Progenitor cell of endocrine pancreas (in vitro differentiated cells): ENCODE measurements around the gene ZW10. TPM values are rescaled to one million over a fixed set of nuclear protein-coding genes. Genes with fewer than 3 reads are reported as not detected.
A peak's percentile ranks its signal among the peaks of the same experiment; 100 is the strongest.

ENCODE experiments used
- DNase-seq: peaks from one replicate; pipeline ENCODE4 v3.0.0; 2021; ENCODE audit warnings: low spot score; ENCODE audit not compliant: unreplicated experiment
- H3K27ac Mint-ChIP-seq: 2 replicates; pipeline ENCODE4 v1.8.0; 2021; ENCODE audit warnings: mild to moderate bottlenecking, moderate library complexity, mixed read lengths
- H3K27me3 Mint-ChIP-seq: 2 replicates; pipeline ENCODE4 v1.8.0; 2021; ENCODE audit warnings: mixed read lengths
- H3K36me3 Mint-ChIP-seq: 2 replicates; pipeline ENCODE4 v1.8.0; 2022; ENCODE audit warnings: mixed read lengths; ENCODE audit not compliant: insufficient read depth
- H3K4me1 Mint-ChIP-seq: 2 replicates; pipeline ENCODE4 v1.8.0; 2021; ENCODE audit warnings: low read depth, mixed read lengths
- H3K4me3 Mint-ChIP-seq: 2 replicates; pipeline ENCODE4 v1.8.0; 2021; ENCODE audit warnings: low read depth, mild to moderate bottlenecking, moderate library complexity, mixed read lengths
- H3K9me3 Mint-ChIP-seq: 2 replicates; pipeline ENCODE4 v1.8.0; 2021; ENCODE audit warnings: low read depth, mixed read lengths
- long read RNA-seq: library from polyadenylated mRNA; unstranded; transcript quantifications from one replicate; pipeline ENCODE4 v2.0.0, GENCODE V29; 2020
- total RNA-seq: library from RNA; stranded (reverse); gene quantifications from 2 replicates; pipeline ENCODE4 v1.2.1, GENCODE V29; 2021
- TF ChIP-seq, protein P1 (sequence below): fragments of 200-600 bp; sonication (generic); IDR thresholded peaks from one replicate; pipeline ENCODE4 v1.5.0; 2021; ENCODE audit warnings: antibody characterized with exemption, mild to moderate bottlenecking; ENCODE audit not compliant: unreplicated experiment

The ZW10 gene, protein sequence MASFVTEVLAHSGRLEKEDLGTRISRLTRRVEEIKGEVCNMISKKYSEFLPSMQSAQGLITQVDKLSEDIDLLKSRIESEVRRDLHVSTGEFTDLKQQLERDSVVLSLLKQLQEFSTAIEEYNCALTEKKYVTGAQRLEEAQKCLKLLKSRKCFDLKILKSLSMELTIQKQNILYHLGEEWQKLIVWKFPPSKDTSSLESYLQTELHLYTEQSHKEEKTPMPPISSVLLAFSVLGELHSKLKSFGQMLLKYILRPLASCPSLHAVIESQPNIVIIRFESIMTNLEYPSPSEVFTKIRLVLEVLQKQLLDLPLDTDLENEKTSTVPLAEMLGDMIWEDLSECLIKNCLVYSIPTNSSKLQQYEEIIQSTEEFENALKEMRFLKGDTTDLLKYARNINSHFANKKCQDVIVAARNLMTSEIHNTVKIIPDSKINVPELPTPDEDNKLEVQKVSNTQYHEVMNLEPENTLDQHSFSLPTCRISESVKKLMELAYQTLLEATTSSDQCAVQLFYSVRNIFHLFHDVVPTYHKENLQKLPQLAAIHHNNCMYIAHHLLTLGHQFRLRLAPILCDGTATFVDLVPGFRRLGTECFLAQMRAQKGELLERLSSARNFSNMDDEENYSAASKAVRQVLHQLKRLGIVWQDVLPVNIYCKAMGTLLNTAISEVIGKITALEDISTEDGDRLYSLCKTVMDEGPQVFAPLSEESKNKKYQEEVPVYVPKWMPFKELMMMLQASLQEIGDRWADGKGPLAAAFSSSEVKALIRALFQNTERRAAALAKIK
- 18.9 and 22.8 TPM in 2 replicates for total RNA-seq
- long read RNA-seq, transcript ZW10-201 (16 exons, 2,992 nt), result major isoform, 154 of 202 reads
- long read RNA-seq, partial matches to known transcripts, result 11 of 202 reads
- long read RNA-seq, other reads (novel, unspliced or antisense), result 37 of 202 reads

DNA sequence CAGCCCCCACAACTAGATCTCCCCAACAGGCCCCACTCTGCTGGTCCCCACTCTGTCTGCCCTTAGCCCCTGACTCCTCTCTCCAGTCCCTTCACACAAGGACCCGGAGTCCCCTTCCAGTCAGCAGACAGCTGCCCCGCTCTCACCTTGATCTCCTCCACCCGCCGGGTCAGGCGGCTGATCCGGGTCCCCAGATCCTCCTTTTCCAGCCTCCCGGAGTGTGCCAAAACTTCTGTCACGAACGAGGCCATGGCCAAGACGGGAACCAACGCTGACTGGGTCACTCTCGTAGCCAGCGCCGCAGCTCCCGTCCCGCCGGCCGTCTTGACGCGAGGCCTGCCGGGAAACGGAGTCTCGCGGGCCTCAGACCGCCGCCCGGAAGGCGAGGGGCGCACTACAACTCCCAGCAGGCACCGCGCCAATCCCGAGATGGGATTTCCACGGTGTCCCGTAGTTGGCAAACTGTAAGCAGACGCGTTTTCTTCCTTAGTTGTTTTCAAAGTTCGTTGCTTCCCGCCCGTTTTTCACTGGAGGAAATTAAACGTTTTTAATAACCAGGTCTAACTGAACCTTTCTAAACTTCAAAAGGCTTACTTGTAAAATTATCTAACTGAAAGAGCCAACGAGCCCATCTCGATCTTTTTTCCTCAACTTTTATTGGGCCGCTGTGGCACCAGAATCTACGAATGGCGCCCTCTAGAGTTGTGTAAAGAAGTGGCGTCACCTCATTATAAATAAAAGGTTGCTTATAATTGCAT, at the start of gene ZW10:
TSS of gene ZW10 (minus strand) at position 277 of the 758 bp plus-strand sequence. CDS start at position 251, 26 bp downstream.
- peak; percentile 87 for DNase-seq
- Mint-ChIP-seq H3K27ac (peak within 1 kb of the TSS; percentile 98), H3K27me3 (peaks cover 30% of the 10 kb centered on the region), H3K4me3 (peak within 1 kb of the TSS; percentile 100), H3K4me1 (peaks cover 11% of the 10 kb centered on the region), H3K9me3 (no peaks in the 10 kb centered on the region), H3K36me3 (peaks cover 2% of the 10 kb centered on the region)
- TF ChIP-seq, protein P1, sequence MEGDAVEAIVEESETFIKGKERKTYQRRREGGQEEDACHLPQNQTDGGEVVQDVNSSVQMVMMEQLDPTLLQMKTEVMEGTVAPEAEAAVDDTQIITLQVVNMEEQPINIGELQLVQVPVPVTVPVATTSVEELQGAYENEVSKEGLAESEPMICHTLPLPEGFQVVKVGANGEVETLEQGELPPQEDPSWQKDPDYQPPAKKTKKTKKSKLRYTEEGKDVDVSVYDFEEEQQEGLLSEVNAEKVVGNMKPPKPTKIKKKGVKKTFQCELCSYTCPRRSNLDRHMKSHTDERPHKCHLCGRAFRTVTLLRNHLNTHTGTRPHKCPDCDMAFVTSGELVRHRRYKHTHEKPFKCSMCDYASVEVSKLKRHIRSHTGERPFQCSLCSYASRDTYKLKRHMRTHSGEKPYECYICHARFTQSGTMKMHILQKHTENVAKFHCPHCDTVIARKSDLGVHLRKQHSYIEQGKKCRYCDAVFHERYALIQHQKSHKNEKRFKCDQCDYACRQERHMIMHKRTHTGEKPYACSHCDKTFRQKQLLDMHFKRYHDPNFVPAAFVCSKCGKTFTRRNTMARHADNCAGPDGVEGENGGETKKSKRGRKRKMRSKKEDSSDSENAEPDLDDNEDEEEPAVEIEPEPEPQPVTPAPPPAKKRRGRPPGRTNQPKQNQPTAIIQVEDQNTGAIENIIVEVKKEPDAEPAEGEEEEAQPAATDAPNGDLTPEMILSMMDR, result peak; percentile 95

DNA sequence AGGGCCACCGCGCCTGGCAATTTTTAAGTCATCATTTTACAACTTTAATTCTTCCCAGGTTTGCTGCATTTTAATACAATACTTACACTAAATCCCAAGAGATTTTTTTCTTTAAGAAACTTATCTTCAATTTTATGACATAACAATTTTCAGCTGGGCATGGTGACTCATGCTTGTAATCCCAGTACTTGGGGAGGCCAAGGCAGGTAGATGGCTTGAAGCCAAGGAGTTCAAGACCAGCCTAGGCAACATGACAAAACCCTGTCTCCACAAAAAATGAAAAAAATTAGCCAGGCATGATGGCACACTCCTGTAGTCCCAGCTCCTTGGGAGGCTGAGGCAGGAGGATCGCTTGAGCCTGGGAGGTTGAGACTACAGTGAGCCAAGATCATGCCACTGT, 44.9 kb upstream of the ZW10 start:
- H3K36me3 Mint-ChIP-seq, result peaks cover 29% of the 10 kb centered on the region
- H3K4me3 Mint-ChIP-seq, result no peak overlapping the region
- TF ChIP-seq, protein P1, result no peak
- H3K4me1 Mint-ChIP-seq, result no peaks in the 10 kb centered on the region
- DNase-seq, result no peak
- H3K27ac Mint-ChIP-seq, result no peak overlapping the region
- no peaks in the 10 kb centered on the region for H3K9me3 Mint-ChIP-seq
- no peaks in the 10 kb centered on the region for H3K27me3 Mint-ChIP-seq

DNA sequence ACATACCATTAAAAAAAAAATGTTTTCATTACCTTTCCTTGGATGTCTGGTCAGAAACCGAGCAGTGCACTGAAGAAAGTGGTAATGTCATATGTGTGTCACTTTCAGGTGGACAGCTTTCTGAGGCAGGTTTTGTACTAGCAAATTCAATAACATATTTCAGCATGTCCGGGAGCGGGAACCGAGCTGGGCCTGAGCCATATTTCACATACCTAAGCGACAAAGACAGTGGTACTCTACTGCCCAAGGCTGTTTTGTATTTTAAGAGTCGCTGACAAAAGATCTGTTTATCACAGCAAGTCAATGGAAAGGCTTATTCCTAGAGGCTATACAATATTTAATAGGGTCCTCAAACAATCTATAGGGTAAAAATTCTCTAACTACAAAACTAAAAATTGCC, 44.1 kb upstream of the ZW10 start:
- no peak overlapping the region for H3K4me3 Mint-ChIP-seq
- no peaks in the 10 kb centered on the region for H3K4me1 Mint-ChIP-seq
- TF ChIP-seq, protein P1, result no peak
- H3K27me3 Mint-ChIP-seq, result no peaks in the 10 kb centered on the region
- DNase-seq, result no peak
- peaks cover 24% of the 10 kb centered on the region for H3K36me3 Mint-ChIP-seq
- H3K27ac Mint-ChIP-seq, result no peak overlapping the region
- H3K9me3 Mint-ChIP-seq, result no peaks in the 10 kb centered on the region

DNA sequence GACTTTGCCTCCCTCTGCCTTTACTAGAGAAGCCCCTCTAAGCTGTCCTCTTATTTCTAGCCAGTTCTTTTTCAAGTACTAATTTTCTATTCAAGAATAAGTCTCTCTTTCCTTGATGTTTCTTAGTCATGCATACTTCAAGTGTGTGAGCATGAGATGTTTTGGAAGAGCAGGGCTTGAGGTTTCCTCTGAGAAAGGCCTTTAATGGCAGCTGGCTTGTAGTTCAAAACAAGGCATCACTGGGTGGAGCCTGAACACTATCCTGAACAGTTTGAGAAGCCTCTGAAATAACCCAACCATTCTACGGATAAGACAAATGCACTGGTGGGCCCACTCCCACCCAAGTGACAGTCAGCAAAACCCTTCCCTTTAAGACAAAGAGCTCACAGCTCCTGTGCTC, 43.7 kb upstream of the ZW10 start:
- H3K36me3 Mint-ChIP-seq, result peaks cover 25% of the 10 kb centered on the region
- H3K9me3 Mint-ChIP-seq, result no peaks in the 10 kb centered on the region
- H3K4me3 Mint-ChIP-seq, result no peak overlapping the region

More for the DNA sequence above, 43.7 kb upstream of the ZW10 start:
- TF ChIP-seq, protein P1, result no peak
- Mint-ChIP-seq H3K4me1 (no peaks in the 10 kb centered on the region), H3K27me3 (no peaks in the 10 kb centered on the region), H3K27ac (no peak overlapping the region)
- no peak for DNase-seq
